ENCODE results near the gene PANK1.
A peak's percentile ranks its signal among the peaks of the same experiment; 100 is the strongest.

The PANK1 gene

GRCh38 chr10:89534826-89535166 is 110.2 kb downstream of the PANK1 start:
- no peaks in the 10 kb centered on the region for H3K9me3 Mint-ChIP-seq
- H3K36me3 Mint-ChIP-seq (ENCODE audit: low read depth): no peaks in the 10 kb centered on the region
- no peak for DNase-seq
- peaks cover 9% of the 10 kb centered on the region for H3K4me1 Mint-ChIP-seq
- no peak overlapping the region for H3K27ac Mint-ChIP-seq
- no peak for ATAC-seq
- peaks cover 76% of the 10 kb centered on the region for H3K27me3 Mint-ChIP-seq
- peak overlapping the region; percentile 30 for H3K4me3 Mint-ChIP-seq

All from activated naive CD8-positive, alpha-beta T cell treated with anti-CD3 and anti-CD28 coated beads, Interleukin-2, amount 50 U/mL, for 24 hours (primary cell).